SK-N-SH (cell line): ENCODE data around the gene CCDC178.

ENCODE experiments used
- CHD2 ChIP-seq: fragments of 150-350 bp; IDR thresholded peaks from 2 replicates; pipeline ENCODE4 v1.6.1; 2018; ENCODE audit warnings: low read length; ENCODE audit not compliant: partially characterized antibody
- FOSL2 ChIP-seq: IDR thresholded peaks from 2 replicates; pipeline ENCODE4 v1.4.0; 2012; ENCODE audit warnings: low read depth, mild to moderate bottlenecking, moderate library complexity, borderline replicate concordance
- FOXM1 ChIP-seq: IDR thresholded peaks from 2 replicates; pipeline ENCODE4 v1.4.0; 2012; ENCODE audit warnings: low read depth, mild to moderate bottlenecking
- MAX ChIP-seq: IDR thresholded peaks from 2 replicates; pipeline ENCODE4 v1.4.0; 2012; ENCODE audit warnings: low read depth
- MEF2A ChIP-seq: IDR thresholded peaks from 2 replicates; pipeline ENCODE4 v1.4.0; 2012; ENCODE audit warnings: low read depth, borderline replicate concordance
- YY1 ChIP-seq: IDR thresholded peaks from 2 replicates; pipeline ENCODE4 v1.4.0; 2012; ENCODE audit warnings: low read depth, mild to moderate bottlenecking
- TF ChIP-seq, protein P1 (sequence below): fragments of 200-600 bp; sonication (generic); IDR thresholded peaks from 2 replicates; pipeline ENCODE4 v1.6.1; 2017; ENCODE audit warnings: antibody characterized with exemption, mild to moderate bottlenecking, moderate library complexity

- no peak for TF ChIP-seq FOSL2
- TF ChIP-seq, protein P1, sequence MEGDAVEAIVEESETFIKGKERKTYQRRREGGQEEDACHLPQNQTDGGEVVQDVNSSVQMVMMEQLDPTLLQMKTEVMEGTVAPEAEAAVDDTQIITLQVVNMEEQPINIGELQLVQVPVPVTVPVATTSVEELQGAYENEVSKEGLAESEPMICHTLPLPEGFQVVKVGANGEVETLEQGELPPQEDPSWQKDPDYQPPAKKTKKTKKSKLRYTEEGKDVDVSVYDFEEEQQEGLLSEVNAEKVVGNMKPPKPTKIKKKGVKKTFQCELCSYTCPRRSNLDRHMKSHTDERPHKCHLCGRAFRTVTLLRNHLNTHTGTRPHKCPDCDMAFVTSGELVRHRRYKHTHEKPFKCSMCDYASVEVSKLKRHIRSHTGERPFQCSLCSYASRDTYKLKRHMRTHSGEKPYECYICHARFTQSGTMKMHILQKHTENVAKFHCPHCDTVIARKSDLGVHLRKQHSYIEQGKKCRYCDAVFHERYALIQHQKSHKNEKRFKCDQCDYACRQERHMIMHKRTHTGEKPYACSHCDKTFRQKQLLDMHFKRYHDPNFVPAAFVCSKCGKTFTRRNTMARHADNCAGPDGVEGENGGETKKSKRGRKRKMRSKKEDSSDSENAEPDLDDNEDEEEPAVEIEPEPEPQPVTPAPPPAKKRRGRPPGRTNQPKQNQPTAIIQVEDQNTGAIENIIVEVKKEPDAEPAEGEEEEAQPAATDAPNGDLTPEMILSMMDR: no peak
- TF ChIP-seq MAX: no peak
- no peak for TF ChIP-seq FOXM1
- no peak for TF ChIP-seq MEF2A
- no peak for TF ChIP-seq CHD2
- TF ChIP-seq YY1: no peak
These were observed 176.0 kb downstream of the CCDC178 start for GRCh38 chr18:33264566-33264965.
